ENCODE results near the gene GLI3.
A peak's percentile ranks its signal among the peaks of the same experiment; 100 is the strongest.

The GLI3 gene

GRCh38 chr7:41994036-41994745, 242.8 kb downstream of the GLI3 start:
- H3K4me3 ChIP-seq (ENCODE audit: low read depth, low read length) = no peak overlapping the region
- TF ChIP-seq, protein P1, sequence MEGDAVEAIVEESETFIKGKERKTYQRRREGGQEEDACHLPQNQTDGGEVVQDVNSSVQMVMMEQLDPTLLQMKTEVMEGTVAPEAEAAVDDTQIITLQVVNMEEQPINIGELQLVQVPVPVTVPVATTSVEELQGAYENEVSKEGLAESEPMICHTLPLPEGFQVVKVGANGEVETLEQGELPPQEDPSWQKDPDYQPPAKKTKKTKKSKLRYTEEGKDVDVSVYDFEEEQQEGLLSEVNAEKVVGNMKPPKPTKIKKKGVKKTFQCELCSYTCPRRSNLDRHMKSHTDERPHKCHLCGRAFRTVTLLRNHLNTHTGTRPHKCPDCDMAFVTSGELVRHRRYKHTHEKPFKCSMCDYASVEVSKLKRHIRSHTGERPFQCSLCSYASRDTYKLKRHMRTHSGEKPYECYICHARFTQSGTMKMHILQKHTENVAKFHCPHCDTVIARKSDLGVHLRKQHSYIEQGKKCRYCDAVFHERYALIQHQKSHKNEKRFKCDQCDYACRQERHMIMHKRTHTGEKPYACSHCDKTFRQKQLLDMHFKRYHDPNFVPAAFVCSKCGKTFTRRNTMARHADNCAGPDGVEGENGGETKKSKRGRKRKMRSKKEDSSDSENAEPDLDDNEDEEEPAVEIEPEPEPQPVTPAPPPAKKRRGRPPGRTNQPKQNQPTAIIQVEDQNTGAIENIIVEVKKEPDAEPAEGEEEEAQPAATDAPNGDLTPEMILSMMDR (IDR thresholded peaks at IDR 0.05; ENCODE audit: borderline replicate concordance, insufficient read depth, low read depth, low read length) = no peak

- TF ChIP-seq, protein P1 (IDR thresholded peaks at IDR 0.05; ENCODE audit: borderline replicate concordance, insufficient read depth, low read depth, low read length) = no peak
- H3K4me3 ChIP-seq (ENCODE audit: low read depth, low read length) = no peak overlapping the region
Measured at GRCh38 chr7:41992881-41993867, 243.8 kb downstream of the GLI3 start.

DNA sequence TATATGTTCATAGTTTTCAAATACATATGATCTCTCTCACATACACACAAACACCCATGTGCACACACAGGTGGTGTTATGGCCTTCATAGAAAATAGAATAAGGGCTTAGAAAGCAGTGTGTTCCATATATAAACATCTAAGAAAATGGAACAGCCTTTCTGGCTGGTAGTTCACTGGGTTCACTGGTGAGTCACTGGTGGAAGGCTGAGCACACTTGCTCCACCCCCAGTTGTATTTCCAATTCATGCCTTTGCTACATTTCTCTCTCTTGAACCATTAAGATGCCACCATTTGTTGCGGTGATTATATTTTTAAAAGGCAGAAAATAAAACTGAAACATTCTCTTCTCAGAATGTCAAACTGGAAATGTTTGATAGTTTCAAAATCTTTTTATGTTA, 252.1 kb downstream of the GLI3 start:
- no peak overlapping the region for H3K4me3 ChIP-seq (ENCODE audit: low read depth, low read length)
- TF ChIP-seq, protein P1 (IDR thresholded peaks at IDR 0.05; ENCODE audit: borderline replicate concordance, insufficient read depth, low read depth, low read length) = no peak

DNA sequence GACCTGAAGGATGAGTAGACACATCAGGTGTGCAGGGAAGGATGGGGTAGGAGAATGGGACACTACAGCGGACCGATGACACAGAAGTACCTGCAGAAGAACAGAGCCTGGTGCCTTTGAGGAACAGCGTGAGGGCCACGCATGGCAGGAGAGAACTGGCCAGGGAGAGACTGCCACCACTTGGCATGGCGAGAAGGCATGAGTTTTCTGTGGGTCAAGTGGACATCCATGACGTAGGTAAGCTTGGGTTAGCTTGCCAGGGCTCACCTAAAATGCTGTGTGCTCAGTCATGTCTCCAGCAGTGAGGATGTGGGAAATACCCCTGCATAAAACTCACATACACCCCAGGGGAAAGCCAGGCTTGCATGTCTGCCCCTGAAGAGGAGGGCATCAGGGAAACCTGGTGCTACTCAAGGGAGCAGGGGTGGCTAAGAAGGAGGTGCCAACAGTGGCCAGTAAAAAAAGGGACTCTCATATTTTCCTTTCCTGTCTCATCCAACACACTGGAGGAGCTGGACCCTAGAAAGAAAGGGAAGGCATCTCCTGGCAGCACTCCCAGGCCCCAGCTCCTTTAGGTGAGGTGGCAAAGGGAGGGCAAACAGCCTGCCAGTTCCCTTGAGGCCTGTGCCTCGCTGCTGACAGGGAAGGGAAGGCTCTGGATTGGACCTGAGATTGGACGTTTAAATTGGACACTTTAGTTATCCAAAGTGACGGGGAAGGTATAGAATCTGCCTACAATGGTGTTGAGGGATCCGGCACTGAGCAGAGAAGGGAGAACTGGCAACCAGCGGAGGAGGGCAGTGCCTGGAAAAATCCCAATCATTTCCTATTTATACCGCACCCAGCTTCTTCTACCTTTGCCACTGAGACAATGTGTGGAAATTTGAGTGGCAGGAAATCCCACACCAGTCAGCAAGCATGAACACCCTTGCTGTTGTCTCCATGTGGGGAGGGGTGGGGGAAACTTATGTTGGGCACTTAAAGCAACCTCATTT, 255.7 kb downstream of the GLI3 start:
- TF ChIP-seq, protein P1 (IDR thresholded peaks at IDR 0.05; ENCODE audit: borderline replicate concordance, insufficient read depth, low read depth, low read length) = no peak
- H3K4me3 ChIP-seq (ENCODE audit: low read depth, low read length) = no peak overlapping the region

- TF ChIP-seq, protein P1 (IDR thresholded peaks at IDR 0.05; ENCODE audit: borderline replicate concordance, insufficient read depth, low read depth, low read length) = peak; percentile 65
- H3K4me3 ChIP-seq (ENCODE audit: low read depth, low read length) = no peak overlapping the region
Measured at GRCh38 chr7:41979834-41980307, 257.1 kb downstream of the GLI3 start.

- no peak overlapping the region for H3K4me3 ChIP-seq (ENCODE audit: low read depth, low read length)
- TF ChIP-seq, protein P1 (IDR thresholded peaks at IDR 0.05; ENCODE audit: borderline replicate concordance, insufficient read depth, low read depth, low read length) = no peak
Measured at GRCh38 chr7:41978858-41979257, 258.2 kb downstream of the GLI3 start.
